AG04449 (cell line): ENCODE data around the gene GNG8.

ENCODE experiments used
- CTCF ChIA-PET: fragments of 350-600 bp; formaldehyde crosslinking; extraction: SDS; loops from one replicate; lab custom pipeline; 2021; ENCODE audit warnings: antibody characterized with exemption; lab: Yijun Ruan, JAX
- POLR2A ChIA-PET: fragments of 400-600, 350-600 bp; formaldehyde crosslinking; extraction: SDS; loops from one replicate; lab custom pipeline; 2020; ENCODE audit warnings: antibody characterized with exemption, inconsistent platforms; lab: Yijun Ruan, JAX
- DNase-seq: peaks from one replicate; pipeline ENCODE4 v3.0.0-alpha.2; 2010; ENCODE audit warnings: low read depth, low spot score
- H3K4me3 ChIP-seq: 2 replicates; pipeline ENCODE4 v1.5.1; 2011; ENCODE audit warnings: low read depth, mild to moderate bottlenecking, control low read depth, low read length
- TF ChIP-seq, protein P1 (sequence below): IDR thresholded peaks from one replicate; pipeline ENCODE4 v1.5.1; 2011; ENCODE audit warnings: mild to moderate bottlenecking, moderate library complexity, low read length, control low read depth, inconsistent platforms; ENCODE audit not compliant: insufficient read depth; ENCODE audit errors: missing control alignments

The GNG8 gene

DNA sequence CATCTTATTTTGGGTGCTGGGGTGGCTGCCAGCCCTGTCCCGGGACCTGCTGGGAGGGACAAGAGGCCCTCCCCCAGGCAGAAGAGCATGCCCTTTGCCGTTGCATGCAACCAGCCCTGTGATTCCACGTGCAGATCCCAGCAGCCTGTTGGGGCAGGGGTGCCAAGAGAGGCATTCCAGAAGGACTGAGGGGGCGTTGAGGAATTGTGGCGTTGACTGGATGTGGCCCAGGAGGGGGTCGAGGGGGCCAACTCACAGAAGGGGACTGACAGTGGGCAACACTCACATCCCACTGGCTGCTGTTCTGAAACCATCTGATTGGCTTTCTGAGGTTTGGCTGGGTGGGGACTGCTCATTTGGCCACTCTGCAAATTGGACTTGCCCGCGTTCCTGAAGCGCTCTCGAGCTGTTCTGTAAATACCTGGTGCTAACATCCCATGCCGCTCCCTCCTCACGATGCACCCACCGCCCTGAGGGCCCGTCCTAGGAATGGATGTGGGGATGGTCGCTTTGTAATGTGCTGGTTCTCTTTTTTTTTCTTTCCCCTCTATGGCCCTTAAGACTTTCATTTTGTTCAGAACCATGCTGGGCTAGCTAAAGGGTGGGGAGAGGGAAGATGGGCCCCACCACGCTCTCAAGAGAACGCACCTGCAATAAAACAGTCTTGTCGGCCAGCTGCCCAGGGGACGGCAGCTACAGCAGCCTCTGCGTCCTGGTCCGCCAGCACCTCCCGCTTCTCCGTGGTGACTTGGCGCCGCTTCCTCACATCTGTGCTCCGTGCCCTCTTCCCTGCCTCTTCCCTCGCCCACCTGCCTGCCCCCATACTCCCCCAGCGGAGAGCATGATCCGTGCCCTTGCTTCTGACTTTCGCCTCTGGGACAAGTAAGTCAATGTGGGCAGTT, 26.2 kb downstream of the GNG8 start:
- POLR2A ChIA-PET = no interaction called here

DNA sequence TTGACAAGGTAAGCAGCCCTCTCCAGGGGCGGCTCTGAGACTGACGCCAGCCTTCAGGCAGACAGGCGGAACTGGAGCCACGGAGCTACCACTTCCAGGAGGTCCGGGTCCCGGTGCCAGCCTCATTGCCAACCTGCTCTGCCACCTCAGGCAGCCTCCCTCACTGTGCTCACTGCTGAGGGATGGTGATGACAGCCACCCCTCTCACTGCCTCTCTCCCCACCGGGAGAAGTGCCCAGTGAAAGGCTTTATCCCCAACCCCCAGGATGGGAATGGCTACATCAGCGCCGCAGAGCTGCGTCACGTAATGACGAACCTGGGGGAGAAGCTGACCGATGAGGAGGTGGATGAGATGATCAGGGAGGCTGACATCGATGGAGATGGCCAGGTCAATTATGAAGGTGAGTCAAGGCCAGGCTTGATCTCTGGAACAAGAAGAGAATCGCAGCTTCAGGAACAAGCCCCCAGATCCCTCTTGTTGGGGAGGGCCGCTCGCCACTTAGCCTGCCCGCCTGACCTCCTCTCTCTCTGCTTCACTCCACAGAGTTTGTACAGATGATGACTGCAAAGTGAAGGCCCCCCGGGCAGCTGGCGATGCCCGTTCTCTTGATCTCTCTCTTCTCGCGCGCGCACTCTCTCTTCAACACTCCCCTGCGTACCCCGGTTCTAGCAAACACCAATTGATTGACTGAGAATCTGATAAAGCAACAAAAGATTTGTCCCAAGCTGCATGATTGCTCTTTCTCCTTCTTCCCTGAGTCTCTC, 27.2 kb downstream of the GNG8 start:
- CTCF ChIA-PET = interaction anchor here (0.8 to 19.1 kb wide), 3 partner anchors 8 to 54 kb away, joined by 3 to 685 read pairs (median 4); partner anchors contain the start of gene DACT3
- no peak for DNase-seq
- TF ChIP-seq, protein P1, sequence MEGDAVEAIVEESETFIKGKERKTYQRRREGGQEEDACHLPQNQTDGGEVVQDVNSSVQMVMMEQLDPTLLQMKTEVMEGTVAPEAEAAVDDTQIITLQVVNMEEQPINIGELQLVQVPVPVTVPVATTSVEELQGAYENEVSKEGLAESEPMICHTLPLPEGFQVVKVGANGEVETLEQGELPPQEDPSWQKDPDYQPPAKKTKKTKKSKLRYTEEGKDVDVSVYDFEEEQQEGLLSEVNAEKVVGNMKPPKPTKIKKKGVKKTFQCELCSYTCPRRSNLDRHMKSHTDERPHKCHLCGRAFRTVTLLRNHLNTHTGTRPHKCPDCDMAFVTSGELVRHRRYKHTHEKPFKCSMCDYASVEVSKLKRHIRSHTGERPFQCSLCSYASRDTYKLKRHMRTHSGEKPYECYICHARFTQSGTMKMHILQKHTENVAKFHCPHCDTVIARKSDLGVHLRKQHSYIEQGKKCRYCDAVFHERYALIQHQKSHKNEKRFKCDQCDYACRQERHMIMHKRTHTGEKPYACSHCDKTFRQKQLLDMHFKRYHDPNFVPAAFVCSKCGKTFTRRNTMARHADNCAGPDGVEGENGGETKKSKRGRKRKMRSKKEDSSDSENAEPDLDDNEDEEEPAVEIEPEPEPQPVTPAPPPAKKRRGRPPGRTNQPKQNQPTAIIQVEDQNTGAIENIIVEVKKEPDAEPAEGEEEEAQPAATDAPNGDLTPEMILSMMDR = no peak
- H3K4me3 ChIP-seq = no peak overlapping the region
- POLR2A ChIA-PET = no interaction called here

More for the DNA sequence above, 26.2 kb downstream of the GNG8 start:
- TF ChIP-seq, protein P1 = no peak
- no peak overlapping the region for H3K4me3 ChIP-seq
- no peak for DNase-seq
- CTCF ChIA-PET = interaction anchor here (0.8 to 19.1 kb wide), 3 partner anchors 7 to 53 kb away, joined by 3 to 685 read pairs (median 4); partner anchors contain the start of gene DACT3

DNA sequence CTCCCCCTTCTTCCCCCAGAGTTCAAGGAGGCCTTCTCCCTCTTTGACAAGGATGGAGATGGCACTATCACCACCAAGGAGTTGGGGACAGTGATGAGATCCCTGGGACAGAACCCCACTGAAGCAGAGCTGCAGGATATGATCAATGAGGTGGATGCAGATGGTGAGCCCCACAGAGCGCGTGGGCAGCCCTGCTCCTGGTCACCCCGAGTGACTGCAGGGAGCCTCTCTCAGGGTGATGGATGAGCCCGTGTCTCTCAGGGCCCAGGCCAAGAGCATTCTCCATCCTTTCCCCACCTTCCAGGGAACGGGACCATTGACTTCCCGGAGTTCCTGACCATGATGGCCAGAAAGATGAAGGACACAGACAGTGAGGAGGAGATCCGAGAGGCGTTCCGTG, 27.8 kb downstream of the GNG8 start:
- ChIA-PET CTCF (interaction anchor here (1.5 to 19.1 kb wide), 2 partner anchors 8 to 54 kb away, joined by 4 to 685 read pairs; partner anchors contain the start of gene DACT3), POLR2A (no interaction called here)
- H3K4me3 ChIP-seq = no peak overlapping the region
- DNase-seq = no peak
- TF ChIP-seq, protein P1 = no peak

DNA sequence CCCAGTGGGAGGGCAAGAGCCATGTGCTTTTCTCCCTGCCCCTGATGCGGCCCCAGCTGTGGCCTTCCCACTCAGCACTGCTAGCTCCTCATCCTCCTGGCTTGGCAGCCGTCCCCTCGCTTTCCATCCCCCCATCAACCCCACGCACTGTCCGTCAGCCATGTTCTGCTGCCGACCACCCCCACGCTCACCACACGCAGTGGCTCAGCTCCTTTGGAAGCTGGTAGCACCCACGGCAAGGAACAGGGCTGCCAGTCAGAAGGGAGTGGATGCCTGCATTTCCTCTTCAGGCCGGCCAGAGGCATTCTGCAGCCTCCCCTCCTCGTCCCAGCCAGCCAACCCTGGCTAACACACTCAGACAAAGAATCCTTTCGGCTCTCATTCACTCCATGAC, 28.6 kb downstream of the GNG8 start:
- H3K4me3 ChIP-seq = no peak overlapping the region
- TF ChIP-seq, protein P1 = no peak
- no peak for DNase-seq
- POLR2A ChIA-PET = no interaction called here
- CTCF ChIA-PET = interaction anchor here (1.2 to 19.1 kb wide), 2 partner anchors 55 to 78 kb away, joined by 4 to 685 read pairs; partner anchors contain the start of gene DACT3

DNA sequence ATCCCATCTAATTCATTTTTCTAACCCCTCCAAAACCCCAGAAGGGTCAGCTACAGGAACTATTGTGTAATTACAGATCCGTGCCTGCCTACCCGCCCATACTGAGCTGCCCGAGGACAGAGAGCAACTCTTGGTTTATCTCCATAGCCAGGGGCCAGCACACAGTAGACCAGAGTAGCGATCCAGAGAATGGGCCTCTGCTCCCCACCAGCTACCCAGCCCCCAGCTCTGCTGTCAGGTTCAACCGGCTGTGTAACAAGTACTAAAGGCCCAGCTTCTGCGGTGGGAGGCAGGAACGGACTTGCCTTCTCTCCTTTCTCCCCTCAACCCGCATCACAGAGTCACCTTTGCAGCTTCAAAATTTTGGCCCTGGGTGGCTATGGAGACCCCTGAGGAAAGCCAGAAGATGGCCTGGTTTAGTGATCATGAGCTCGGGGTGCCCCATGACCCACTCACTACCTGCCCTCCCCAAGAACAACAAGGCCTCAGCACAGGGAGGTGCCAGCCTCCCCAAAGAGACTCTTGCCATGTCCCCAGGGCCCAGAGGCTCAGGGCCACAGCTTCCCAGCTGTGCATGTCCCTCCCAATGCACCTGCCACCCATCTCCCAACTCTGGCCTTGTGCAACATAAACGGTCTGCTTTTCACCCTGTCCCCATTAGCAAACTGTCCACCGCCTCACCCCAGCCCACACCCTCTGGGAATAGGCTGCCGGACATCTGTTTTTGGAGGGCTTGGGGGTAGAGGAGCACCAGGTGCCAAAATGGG, 29.1 kb downstream of the GNG8 start:
- no peak overlapping the region for H3K4me3 ChIP-seq
- POLR2A ChIA-PET = no interaction called here
- DNase-seq = no peak
- CTCF ChIA-PET = interaction anchor here (1.2 to 19.1 kb wide), 3 partner anchors 6 to 77 kb away, joined by 4 to 685 read pairs (median 117); partner anchors contain the start of gene DACT3
- TF ChIP-seq, protein P1 = no peak
